WTC11 (cell line): Measurements from ENCODE around the gene ZNF598. TPM values are rescaled to one million over a fixed set of nuclear protein-coding genes. Genes with fewer than 3 reads are reported as not detected.

ENCODE experiments used
- CBFB ChIP-seq: sonication (generic); formaldehyde crosslinking; IDR thresholded peaks from 2 replicates; pipeline ENCODE4 v1.8.1; 2022; ENCODE audit warnings: mild to moderate bottlenecking, low read depth, missing genetic modification reagents
- CTCF ChIP-seq: fragments of 200-600 bp; IDR thresholded peaks from 2 replicates; pipeline ENCODE4 v1.8.0; 2022; ENCODE audit warnings: antibody characterized with exemption
- EMX1 ChIP-seq: fragments of 250-450 bp; sonication (Bioruptor Pico); IDR thresholded peaks from 2 replicates; pipeline ENCODE4 v1.8.0; 2021; ENCODE audit warnings: mild to moderate bottlenecking
- ETV6 ChIP-seq: sonication (generic); formaldehyde crosslinking; IDR thresholded peaks from 2 replicates; pipeline ENCODE4 v1.8.1; 2022; ENCODE audit warnings: mild to moderate bottlenecking, missing genetic modification reagents
- GABPB1 ChIP-seq: sonication (generic); formaldehyde crosslinking; IDR thresholded peaks from 2 replicates; pipeline ENCODE4 v1.8.1; 2023; ENCODE audit warnings: mild to moderate bottlenecking, missing genetic modification reagents
- GRHL2 ChIP-seq: fragments of 250-450 bp; sonication (Bioruptor Pico); IDR thresholded peaks from 2 replicates; pipeline ENCODE4 v1.8.0; 2022; ENCODE audit warnings: mild to moderate bottlenecking, moderate library complexity; ENCODE audit not compliant: insufficient replicate concordance, severe bottlenecking
- IRF2 ChIP-seq: sonication (generic); formaldehyde crosslinking; IDR thresholded peaks from 2 replicates; pipeline ENCODE4 v1.8.0; 2022; ENCODE audit warnings: low read depth, missing genetic modification reagents, borderline replicate concordance
- JUN ChIP-seq: sonication (generic); formaldehyde crosslinking; IDR thresholded peaks from 2 replicates; pipeline ENCODE4 v1.8.0; 2023; ENCODE audit warnings: mild to moderate bottlenecking, missing genetic modification reagents
- KAT7 ChIP-seq: sonication (generic); formaldehyde crosslinking; IDR thresholded peaks from 2 replicates; pipeline ENCODE4 v1.8.1; 2023; ENCODE audit warnings: missing genetic modification reagents, mild to moderate bottlenecking, borderline replicate concordance
- MAX ChIP-seq: sonication (generic); formaldehyde crosslinking; IDR thresholded peaks from 2 replicates; pipeline ENCODE4 v1.8.0; 2022; ENCODE audit warnings: mild to moderate bottlenecking, missing genetic modification reagents
- NR1H2 ChIP-seq: sonication (generic); formaldehyde crosslinking; IDR thresholded peaks from 2 replicates; pipeline ENCODE4 v1.9.0; 2021; ENCODE audit warnings: mild to moderate bottlenecking, moderate library complexity, missing genetic modification reagents
- OVOL2 ChIP-seq: fragments of 250-450 bp; sonication (Bioruptor Pico); IDR thresholded peaks from 2 replicates; pipeline ENCODE4 v1.9.0; 2021; ENCODE audit warnings: mild to moderate bottlenecking, borderline replicate concordance
- PRDM15 ChIP-seq: sonication (generic); formaldehyde crosslinking; IDR thresholded peaks from 2 replicates; pipeline ENCODE4 v1.8.0; 2022; ENCODE audit warnings: missing genetic modification reagents
- RELA ChIP-seq: sonication (generic); formaldehyde crosslinking; IDR thresholded peaks from 2 replicates; pipeline ENCODE4 v1.8.1; 2022; ENCODE audit warnings: missing genetic modification reagents, mild to moderate bottlenecking, borderline replicate concordance
- SMAD3 ChIP-seq: sonication (generic); formaldehyde crosslinking; IDR thresholded peaks from 2 replicates; pipeline ENCODE4 v1.8.0; 2022; ENCODE audit warnings: missing genetic modification reagents, mild to moderate bottlenecking, borderline replicate concordance
- STAT6 ChIP-seq: sonication (generic); formaldehyde crosslinking; conservative IDR thresholded peaks from 2 replicates; pipeline ENCODE4 v1.8.1; 2023; ENCODE audit warnings: mild to moderate bottlenecking, low read depth, missing genetic modification reagents, moderate library complexity
- USF1 ChIP-seq: sonication (generic); formaldehyde crosslinking; IDR thresholded peaks from 2 replicates; pipeline ENCODE4 v1.8.0; 2022; ENCODE audit warnings: mild to moderate bottlenecking, missing genetic modification reagents
- ZNF263 ChIP-seq: sonication (generic); formaldehyde crosslinking; IDR thresholded peaks from 2 replicates; pipeline ENCODE4 v1.8.1; 2022; ENCODE audit warnings: low read depth, mild to moderate bottlenecking, moderate library complexity, missing genetic modification reagents
- ZNF416 ChIP-seq: fragments of 250-450 bp; sonication (Bioruptor Pico); IDR thresholded peaks from 2 replicates; pipeline ENCODE4 v1.9.0; 2021; ENCODE audit warnings: mild to moderate bottlenecking, inconsistent platforms
- ZNF423 ChIP-seq: fragments of 250-450 bp; sonication (Bioruptor Pico); IDR thresholded peaks from 2 replicates; pipeline ENCODE4 v2.1.2; 2022; ENCODE audit warnings: mild to moderate bottlenecking, moderate library complexity
- ZNF425 ChIP-seq: fragments of 250-450 bp; sonication (Bioruptor Pico); conservative IDR thresholded peaks from 2 replicates; pipeline ENCODE4 v1.9.0; 2021; ENCODE audit warnings: mild to moderate bottlenecking
- ZNF532 ChIP-seq: fragments of 250-450 bp; sonication (Bioruptor Pico); IDR thresholded peaks from 2 replicates; pipeline ENCODE4 v1.9.0; 2021; ENCODE audit warnings: mild to moderate bottlenecking, borderline replicate concordance
- ZNF671 ChIP-seq: fragments of 250-450 bp; sonication (Bioruptor Pico); IDR thresholded peaks from 2 replicates; pipeline ENCODE4 v1.8.0; 2021; ENCODE audit warnings: mild to moderate bottlenecking
- total RNA-seq: library from RNA; stranded (reverse); gene quantifications from 3 replicates; pipeline ENCODE4 v1.2.3, GENCODE V29; 2021

Gene ZNF598
- total RNA-seq, 1 experiment from 2014 or later, result 66.4 TPM

GRCh38 chr16:1980030-1980769 lies 29.4 kb downstream of the ZNF598 start (continued):
- TF ChIP-seq ZNF532 (CRISPR knock-in tag), result no peak
- no peak for TF ChIP-seq USF1
- no peak for TF ChIP-seq OVOL2 (CRISPR knock-in tag)
- 0 out of 2 replicates have a peak, but pooled peaks have one; percentile 19 for TF ChIP-seq ZNF416 (CRISPR knock-in tag)
- no peak; the same call in 1 of the 2 replicates for TF ChIP-seq IRF2 (CRISPR knock-in tag)
- TF ChIP-seq ZNF263 (CRISPR knock-in tag), result no peak
- 0 out of 2 replicates have a peak, but pooled peaks have one; percentile 28 for TF ChIP-seq EMX1 (CRISPR knock-in tag)
- peak; percentile 64; the same call in 1 of the 2 replicates for TF ChIP-seq MAX (CRISPR knock-in tag)
- TF ChIP-seq SMAD3 (CRISPR knock-in tag), result no peak
- TF ChIP-seq KAT7, result no peak
- no peak for TF ChIP-seq GRHL2 (CRISPR knock-in tag)
- no peak for TF ChIP-seq NR1H2 (CRISPR knock-in tag)
- TF ChIP-seq RELA (CRISPR knock-in tag), result 0 out of 2 replicates have a peak, but pooled peaks have one; percentile 33
- no peak for TF ChIP-seq JUN (CRISPR knock-in tag)
- no peak for TF ChIP-seq CBFB (CRISPR knock-in tag)
- no peak for TF ChIP-seq GABPB1 (CRISPR knock-in tag)
- TF ChIP-seq ZNF671 (CRISPR knock-in tag), result no peak
- no peak for TF ChIP-seq STAT6 (CRISPR knock-in tag)
- no peak for TF ChIP-seq ZNF423
- no peak for TF ChIP-seq ETV6 (CRISPR knock-in tag)
- TF ChIP-seq CTCF, result no peak
- no peak for TF ChIP-seq PRDM15 (CRISPR knock-in tag)
- TF ChIP-seq ZNF425, result no peak
